ELR (cell line): Measurements from ENCODE around the gene HYDIN.
A peak's percentile ranks its signal among the peaks of the same experiment; 100 is the strongest.

Experiments
- DNase-seq: peaks from one replicate; pipeline ENCODE4 v3.0.0-alpha.2; 2015; ENCODE audit warnings: low read depth

The HYDIN gene

GRCh38 chr16:71230122-71230845 lies at the start of gene HYDIN:
TSS of gene HYDIN (minus strand) at chr16:71230722. CDS start at chr16:71186895, 43,827 bp downstream.
- DNase-seq: peak; percentile 72

- DNase-seq: no peak
Measured at GRCh38 chr16:71276589-71277334, 46.2 kb upstream of the HYDIN start.

DNA sequence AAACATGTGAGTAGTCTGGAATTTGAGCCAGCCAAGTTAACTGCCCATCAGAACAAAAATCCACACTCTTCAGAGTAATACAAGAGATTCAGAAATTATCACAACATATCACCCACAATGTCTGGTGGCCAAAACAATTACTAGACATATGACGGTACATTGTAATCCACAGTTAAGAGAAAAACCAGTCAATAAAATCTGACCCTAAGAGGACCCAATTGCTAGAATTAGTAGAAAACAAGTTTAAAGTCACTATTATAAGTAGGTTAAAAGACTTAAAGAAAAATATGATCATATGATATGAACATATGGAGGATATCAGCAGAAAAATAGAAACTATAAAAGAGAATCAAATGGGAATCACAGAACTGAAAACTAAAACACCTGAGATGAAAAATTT lies 42.9 kb upstream of the HYDIN start:
- no peak for DNase-seq

DNA sequence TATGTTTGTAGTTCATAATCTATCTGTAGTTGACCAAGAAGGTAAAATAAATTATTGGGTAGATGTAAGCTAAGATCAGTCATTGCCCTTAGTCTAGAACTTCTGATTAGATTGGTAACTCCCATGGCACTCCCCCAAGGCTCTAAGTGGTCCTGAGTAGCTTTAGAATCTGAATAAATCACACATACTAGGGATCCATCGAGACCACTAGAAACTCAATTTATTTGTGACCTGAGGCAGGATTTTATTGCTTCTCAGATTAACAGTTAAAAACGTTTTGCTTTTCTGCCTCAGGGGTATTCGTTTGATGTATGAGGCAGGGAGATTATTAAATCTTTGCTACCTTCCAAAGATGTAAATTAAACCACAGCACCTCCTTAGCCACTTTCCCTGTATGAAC lies 33.8 kb upstream of the HYDIN start:
- DNase-seq: no peak

DNA sequence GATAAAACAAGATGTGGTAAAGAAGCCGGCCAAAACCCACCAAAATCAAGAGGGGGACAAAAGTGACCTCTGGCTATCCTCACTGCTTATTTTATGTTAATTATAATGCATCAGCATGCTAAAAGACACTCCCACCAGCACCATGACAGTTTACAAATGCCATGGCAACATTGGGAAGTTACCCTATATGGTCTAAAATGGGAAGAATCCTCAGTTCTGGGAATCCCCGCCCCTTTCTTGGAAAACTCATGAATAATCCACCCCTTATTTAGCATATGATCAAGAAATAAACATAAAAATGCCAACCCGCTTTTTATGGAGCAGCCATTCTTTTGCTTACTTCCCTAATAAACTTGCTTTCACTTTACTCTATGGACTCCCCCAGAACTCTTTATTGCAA lies 33.1 kb upstream of the HYDIN start:
- DNase-seq: no peak

GRCh38 chr16:71262391-71262790 lies 31.9 kb upstream of the HYDIN start:
- DNase-seq: no peak

DNA sequence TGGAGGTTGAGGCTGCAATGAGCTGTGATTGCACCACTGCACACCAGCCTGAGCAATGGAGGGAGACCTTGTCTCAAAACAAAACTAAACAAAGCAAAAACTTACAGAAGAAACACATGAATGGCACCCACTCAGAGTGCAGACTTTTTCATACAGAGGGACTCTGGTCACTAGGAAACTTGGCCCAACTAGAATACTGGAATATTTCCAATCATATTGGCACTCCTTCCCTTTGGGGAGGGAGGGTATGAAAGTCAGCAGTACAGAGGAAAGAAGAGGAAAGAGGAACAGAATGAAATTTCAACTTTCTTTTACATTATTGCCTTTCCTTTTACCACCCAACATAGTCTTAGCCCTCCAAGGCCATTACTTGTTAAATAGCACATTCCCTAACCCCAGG lies 30.5 kb upstream of the HYDIN start:
- no peak for DNase-seq

DNA sequence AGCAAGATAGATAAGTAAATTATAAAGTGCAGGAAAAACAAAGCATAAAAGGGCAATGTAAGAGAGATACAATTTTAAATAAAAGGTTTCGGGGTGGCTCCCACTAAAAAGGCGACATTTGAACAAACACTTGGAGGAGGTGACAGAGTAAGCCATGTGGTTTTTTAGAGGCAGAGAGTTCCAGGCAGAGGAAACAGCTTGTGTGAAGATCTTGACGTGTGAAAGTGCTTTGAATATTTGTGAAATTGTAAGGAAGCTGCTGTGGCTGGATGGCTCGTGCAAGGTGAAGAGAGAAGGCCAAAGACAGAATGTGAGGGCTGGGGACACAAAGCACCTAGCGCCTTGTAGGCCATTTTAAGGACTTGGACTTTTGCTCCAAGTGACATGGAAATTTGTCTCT lies 28.6 kb upstream of the HYDIN start:
- no peak for DNase-seq

GRCh38 chr16:71258372-71258771 lies 27.9 kb upstream of the HYDIN start:
- no peak for DNase-seq

DNA sequence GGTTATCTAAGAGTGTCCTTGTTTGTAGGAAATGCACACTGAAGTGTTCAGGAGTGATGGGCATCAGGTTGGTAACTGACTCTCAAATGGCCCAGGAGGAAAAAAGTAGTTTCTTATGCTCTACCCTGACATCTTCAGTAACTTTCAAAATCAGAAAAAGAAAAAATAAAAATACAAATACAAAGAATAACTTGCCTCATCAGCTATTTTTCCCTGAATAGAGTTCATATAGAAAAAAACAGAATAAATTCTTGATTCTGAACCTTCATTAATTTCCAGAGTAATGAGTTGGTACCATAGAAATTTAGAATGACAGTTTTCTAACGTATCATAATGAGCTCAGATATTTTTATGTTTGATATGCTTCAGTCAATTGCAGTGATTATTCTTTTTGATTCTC lies 27.2 kb upstream of the HYDIN start:
- DNase-seq: no peak

- no peak for DNase-seq
Measured at GRCh38 chr16:71255721-71256120, 25.2 kb upstream of the HYDIN start.

GRCh38 chr16:71254832-71255525 lies 24.5 kb upstream of the HYDIN start:
- no peak for DNase-seq

DNA sequence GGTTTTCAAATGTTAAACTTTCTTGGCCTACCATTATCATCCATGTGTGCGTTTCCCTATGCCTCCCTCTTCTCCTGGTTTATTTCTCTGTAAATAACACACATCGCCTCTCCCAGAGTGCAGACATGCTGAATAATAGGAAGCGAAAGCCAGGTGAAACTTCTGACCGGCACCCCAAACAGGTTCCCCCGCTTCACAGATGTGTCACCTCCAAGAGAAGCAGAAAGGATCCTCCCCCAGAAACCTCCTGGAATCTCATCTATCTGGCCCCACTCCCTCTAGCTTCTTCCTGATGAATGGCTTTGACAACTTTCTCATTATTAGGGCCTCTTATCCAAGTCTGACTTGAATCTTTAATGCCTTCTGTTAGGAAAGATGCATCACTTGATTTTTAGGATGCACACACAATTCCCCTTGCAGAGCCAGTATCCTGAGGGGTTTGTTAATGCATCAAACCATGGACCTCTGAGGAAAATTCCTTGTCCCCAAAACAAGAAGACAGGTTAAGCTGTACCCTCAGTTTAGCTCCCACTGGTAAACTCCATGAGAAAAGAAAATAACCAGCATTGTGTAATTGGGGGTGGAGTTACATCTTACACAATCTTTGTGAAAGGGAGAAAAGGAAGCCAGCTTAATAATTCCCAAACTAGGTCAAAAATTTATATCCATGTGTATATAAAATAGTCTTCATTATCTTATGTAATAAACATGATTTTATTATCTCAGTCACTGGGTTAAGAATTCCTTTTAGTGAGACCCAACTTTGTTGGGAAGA lies 20.1 kb upstream of the HYDIN start:
- DNase-seq: no peak

DNA sequence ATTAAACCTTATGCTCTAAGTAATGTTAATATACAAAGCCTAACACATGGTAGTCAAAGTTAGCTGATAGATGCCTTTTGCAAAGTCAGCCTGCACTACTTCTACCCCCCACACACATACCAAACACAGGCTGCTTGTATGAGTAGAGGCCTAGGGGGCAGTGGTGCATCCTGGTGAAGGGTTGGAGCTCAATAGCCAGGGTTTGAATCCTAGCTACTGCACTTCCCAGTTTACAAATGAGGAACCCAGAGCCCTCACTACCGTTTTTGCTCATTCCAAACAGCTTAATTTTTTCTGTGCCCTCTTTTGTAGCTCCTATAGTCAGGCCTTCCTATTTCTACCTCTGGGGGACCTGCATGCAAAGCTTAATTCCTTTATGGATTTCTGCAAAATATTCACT lies 18.9 kb upstream of the HYDIN start:
- DNase-seq: no peak

GRCh38 chr16:71247478-71247877 lies 17.0 kb upstream of the HYDIN start:
- DNase-seq: no peak

DNA sequence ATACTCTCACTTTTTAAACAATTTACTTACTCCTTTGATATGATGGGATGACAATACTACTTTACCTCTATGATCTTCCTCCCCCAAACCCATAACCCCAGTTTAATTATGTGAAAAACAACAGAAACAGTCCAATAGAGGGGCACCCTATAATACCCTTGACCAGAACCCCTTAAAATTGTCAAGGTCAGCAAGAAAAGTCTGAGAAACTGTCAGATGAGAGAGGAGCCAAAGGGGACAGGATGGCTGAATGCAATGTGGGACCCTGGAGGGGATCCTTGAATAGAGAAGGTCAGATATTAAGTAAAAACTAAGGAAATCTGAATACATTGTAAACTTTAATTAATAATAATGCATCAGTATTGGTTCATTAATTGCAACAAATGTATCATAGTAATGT lies 15.8 kb upstream of the HYDIN start:
- no peak for DNase-seq

- no peak for DNase-seq
Measured at GRCh38 chr16:71244521-71244920, 14.0 kb upstream of the HYDIN start.

DNA sequence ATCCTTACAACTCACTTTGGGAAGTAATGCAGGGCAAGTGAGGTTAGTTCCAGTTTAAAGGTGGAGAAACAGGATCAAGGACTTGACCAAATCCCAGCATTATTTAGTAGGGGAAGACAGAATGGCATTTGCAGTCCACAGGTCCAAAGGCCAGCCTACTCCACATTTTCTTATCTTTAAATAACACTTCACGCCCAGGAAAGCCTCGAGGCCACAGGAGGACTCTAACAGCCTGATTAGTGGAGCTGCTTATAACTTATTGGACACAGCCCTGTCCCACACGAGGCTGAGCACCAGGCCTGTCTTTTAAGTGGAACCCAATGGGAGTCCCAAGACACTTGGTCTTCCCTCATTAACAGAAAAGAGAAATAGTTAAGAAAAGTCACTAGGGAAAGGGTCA lies 12.1 kb upstream of the HYDIN start:
- no peak for DNase-seq

DNA sequence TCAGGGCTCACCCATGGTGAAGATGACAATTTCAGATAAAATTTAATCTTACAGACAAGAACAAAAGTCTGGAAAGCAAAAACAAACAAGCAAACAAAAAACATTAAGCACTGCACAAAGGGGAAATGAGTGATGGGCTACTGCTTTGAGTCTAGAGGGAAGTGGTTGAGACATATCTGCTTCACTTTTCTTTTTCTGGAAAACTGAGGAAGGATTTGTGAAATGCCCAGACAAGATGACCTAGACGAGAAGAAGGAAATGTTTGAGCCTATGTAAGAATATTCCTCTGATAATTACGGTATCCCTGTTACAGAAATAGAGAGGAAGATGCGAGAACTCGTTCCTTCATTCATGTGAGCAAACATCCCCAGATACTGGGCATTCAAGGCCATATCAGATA lies 11.5 kb upstream of the HYDIN start:
- DNase-seq: no peak

DNA sequence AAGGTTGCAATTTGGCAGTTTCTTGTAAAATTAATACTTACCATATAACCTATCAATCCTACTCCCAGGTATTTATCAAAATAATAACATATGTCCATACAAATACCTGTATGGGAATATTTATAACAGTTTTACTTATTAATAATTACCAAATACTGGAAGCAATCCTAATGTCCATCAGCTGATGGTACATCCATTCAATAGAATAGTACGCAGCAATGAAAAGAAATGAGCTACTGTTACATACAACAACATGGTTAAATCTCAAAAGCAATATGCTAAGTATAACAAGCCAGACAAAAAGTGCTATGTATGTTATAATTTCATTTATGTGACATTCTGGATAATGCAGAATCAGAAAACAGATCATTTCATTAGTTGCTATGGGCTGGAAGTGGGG lies 1.2 kb downstream of the HYDIN start:
- DNase-seq: no peak

DNA sequence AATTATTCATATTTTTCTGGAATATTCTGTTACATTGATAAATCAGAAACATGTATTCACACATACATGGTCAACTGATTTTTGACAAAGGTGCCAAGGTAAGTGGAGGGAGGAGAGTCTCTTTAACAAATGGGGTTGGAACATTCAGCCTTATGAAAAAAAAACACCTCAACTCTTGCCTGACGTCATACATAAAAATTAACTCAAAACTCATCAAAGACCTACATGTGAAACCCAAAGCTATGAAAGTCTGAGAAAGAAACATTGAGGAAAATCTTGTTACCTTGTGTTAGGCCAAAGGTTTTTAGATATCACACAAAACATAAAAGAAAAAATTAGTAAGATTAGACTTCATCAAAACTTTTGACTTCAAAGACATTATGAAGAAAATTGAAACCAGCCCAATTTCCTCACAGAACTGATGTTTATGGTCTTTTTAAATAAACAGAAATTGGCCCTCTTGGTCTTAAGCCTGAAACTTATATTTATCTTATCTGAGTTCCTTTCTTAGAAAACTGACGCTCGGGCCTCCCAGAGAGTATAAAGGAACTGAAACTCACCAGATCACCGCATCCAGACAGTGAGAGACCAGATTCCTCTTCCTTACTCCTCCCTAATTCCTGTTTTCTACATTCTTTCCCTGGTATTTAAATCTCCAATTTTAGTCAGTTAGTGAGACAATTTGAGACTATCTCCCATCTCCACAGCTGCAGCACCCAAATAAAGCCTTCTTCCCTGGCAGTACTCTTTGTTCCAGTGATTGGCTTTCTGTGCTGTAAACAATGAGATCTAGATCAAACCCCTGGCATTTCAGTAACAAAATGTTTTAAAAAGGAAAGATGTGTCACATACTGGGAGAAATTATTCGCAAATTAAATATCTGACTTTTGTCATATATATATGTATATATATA lies 4.0 kb downstream of the HYDIN start:
- no peak for DNase-seq
